ENCODE measurements around the gene MYOCD.

MYOCD gene

DNA sequence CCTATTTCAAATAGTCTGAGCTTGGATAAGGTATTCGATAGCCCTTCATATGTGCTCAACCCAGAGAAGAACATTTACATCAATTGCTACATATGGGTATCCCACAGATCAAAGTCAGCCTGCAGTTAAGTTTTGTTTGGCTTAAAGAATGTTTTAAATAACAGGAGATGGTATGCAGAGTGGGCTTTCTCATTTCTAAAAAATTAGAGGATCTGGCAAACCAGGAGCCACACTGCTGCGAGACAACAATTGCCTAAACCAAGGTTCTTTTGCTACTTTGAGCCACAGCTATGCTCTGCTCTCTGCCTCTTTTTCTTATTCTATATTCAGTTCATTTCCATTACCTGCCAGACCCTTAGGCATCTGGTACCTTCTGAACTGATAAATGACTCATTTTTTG is 93.4 kb downstream of the MYOCD start:
- TF ChIP-seq CTCF (conservative IDR thresholded peaks at IDR 0.05; ENCODE audit: low read depth): no peak
- CTCF ChIA-PET: no interaction called here
- POLR2A ChIA-PET (ENCODE audit: low non-redundant PET): no interaction called here
- DNase-seq (ENCODE audit: low spot score): no peak
- H3K27ac ChIP-seq: no peak overlapping the region

GRCh38 chr17:12765548-12765947 is 99.9 kb downstream of the MYOCD start:
- H3K27ac ChIP-seq: no peak overlapping the region
- CTCF ChIA-PET: no interaction called here
- no peak for TF ChIP-seq CTCF (conservative IDR thresholded peaks at IDR 0.05; ENCODE audit: low read depth)
- POLR2A ChIA-PET (ENCODE audit: low non-redundant PET): no interaction called here
- DNase-seq (ENCODE audit: low spot score): peak; percentile 52

- ChIA-PET POLR2A (ENCODE audit: low non-redundant PET) (no interaction called here), CTCF (no interaction called here)
- no peak overlapping the region for H3K27ac ChIP-seq
- TF ChIP-seq CTCF (conservative IDR thresholded peaks at IDR 0.05; ENCODE audit: low read depth): no peak
- DNase-seq (ENCODE audit: low spot score): no peak
These were observed 102.6 kb downstream of the MYOCD start for GRCh38 chr17:12768255-12768654.

GRCh38 chr17:12769981-12770380 is 104.3 kb downstream of the MYOCD start:
- H3K27ac ChIP-seq: no peak overlapping the region
- POLR2A ChIA-PET (ENCODE audit: low non-redundant PET): no interaction called here
- no peak for TF ChIP-seq CTCF (conservative IDR thresholded peaks at IDR 0.05; ENCODE audit: low read depth)
- CTCF ChIA-PET: no interaction called here
- DNase-seq (ENCODE audit: low spot score): no peak

- POLR2A ChIA-PET (ENCODE audit: low non-redundant PET): no interaction called here
- H3K27ac ChIP-seq: no peak overlapping the region
- TF ChIP-seq CTCF (conservative IDR thresholded peaks at IDR 0.05; ENCODE audit: low read depth): no peak
- CTCF ChIA-PET: no interaction called here
- no peak for DNase-seq (ENCODE audit: low spot score)
These were observed 107.5 kb downstream of the MYOCD start for GRCh38 chr17:12773153-12773552.

DNA sequence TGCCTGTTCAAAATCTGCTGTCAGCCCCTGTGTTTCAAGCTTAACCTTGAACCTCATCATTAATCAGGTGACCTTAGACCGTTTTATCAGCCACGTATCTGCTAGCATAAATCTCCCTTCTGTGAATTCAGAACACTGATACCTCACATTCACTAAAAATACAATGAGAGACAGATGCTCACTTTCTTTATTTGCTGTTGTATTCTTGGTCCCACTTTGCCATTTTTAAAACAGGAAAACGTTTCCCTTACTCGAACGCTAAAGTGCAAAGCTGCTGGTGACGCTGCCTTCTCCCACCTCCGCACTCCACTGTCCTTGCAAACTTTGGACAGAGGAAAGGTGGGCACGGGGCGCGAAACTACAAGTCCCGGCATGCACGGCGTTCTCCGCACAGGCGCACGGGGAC is 123.4 kb downstream of the MYOCD start:
- no peak for TF ChIP-seq CTCF (conservative IDR thresholded peaks at IDR 0.05; ENCODE audit: low read depth)
- CTCF ChIA-PET: interaction anchor here (0.9 kb wide), 1 partner anchor 8 kb away, joined by 4 read pairs; no protein-coding TSS in a partner anchor
- POLR2A ChIA-PET (ENCODE audit: low non-redundant PET): no interaction called here
- H3K27ac ChIP-seq: no peak overlapping the region
- no peak for DNase-seq (ENCODE audit: low spot score)

Data from RWPE1 (cell line).